ENCODE measurements around the gene NUDT6.

Gene NUDT6

GRCh38 chr4:122896270-122896669 is 26.1 kb downstream of the NUDT6 start:
- no peak for TF ChIP-seq CTCF (IDR thresholded peaks at IDR 0.05; ENCODE audit: insufficient read depth, low read depth, low read length, missing control alignments)
- DNase-seq (ENCODE audit: low read depth): no peak
- no peak overlapping the region for H3K4me3 ChIP-seq (ENCODE audit: low read length)

GRCh38 chr4:122895336-122895995 is 26.9 kb downstream of the NUDT6 start:
- TF ChIP-seq CTCF (IDR thresholded peaks at IDR 0.05; ENCODE audit: insufficient read depth, low read depth, low read length, missing control alignments): no peak
- no peak for DNase-seq (ENCODE audit: low read depth)
- H3K4me3 ChIP-seq (ENCODE audit: low read length): no peak overlapping the region

- no peak for DNase-seq (ENCODE audit: low read depth)
- H3K4me3 ChIP-seq (ENCODE audit: low read length): no peak overlapping the region
- TF ChIP-seq CTCF (IDR thresholded peaks at IDR 0.05; ENCODE audit: insufficient read depth, low read depth, low read length, missing control alignments): no peak
These were observed 27.6 kb downstream of the NUDT6 start for GRCh38 chr4:122894827-122895226.

- TF ChIP-seq CTCF (IDR thresholded peaks at IDR 0.05; ENCODE audit: insufficient read depth, low read depth, low read length, missing control alignments): no peak
- DNase-seq (ENCODE audit: low read depth): no peak
- H3K4me3 ChIP-seq (ENCODE audit: low read length): no peak overlapping the region
These were observed 32.1 kb downstream of the NUDT6 start for GRCh38 chr4:122890147-122890795.

GRCh38 chr4:122889726-122890125 is 32.7 kb downstream of the NUDT6 start:
- no peak overlapping the region for H3K4me3 ChIP-seq (ENCODE audit: low read length)
- peak; percentile 47 for DNase-seq (ENCODE audit: low read depth)
- no peak for TF ChIP-seq CTCF (IDR thresholded peaks at IDR 0.05; ENCODE audit: insufficient read depth, low read depth, low read length, missing control alignments)

- no peak for TF ChIP-seq CTCF (IDR thresholded peaks at IDR 0.05; ENCODE audit: insufficient read depth, low read depth, low read length, missing control alignments)
- no peak for DNase-seq (ENCODE audit: low read depth)
- no peak overlapping the region for H3K4me3 ChIP-seq (ENCODE audit: low read length)
These were observed 37.9 kb downstream of the NUDT6 start for GRCh38 chr4:122884499-122884898.
